ENCODE data around the gene HMCN2.
"Not testable (repeated sequence)": the region's sequence is repeated elsewhere in the genome, so short reads cannot be mapped to it uniquely, and the experiment has no call there.

HMCN2 gene

GRCh38 chr9:130391866-130392265, 126.3 kb downstream of the HMCN2 start:
- DNase-seq (ENCODE audit: low read depth in 2 of 2), result no peak

GRCh38 chr9:130393681-130394071, 128.1 kb downstream of the HMCN2 start:
- DNase-seq (ENCODE audit: low read depth in 2 of 2), result no peak

- no peak for DNase-seq (ENCODE audit: low read depth in 2 of 2)
These were observed 128.8 kb downstream of the HMCN2 start for GRCh38 chr9:130394320-130394719.

GRCh38 chr9:130394814-130395470, 129.4 kb downstream of the HMCN2 start:
- no peak for DNase-seq (ENCODE audit: low read depth in 2 of 2)

- no peak for DNase-seq (ENCODE audit: low read depth in 2 of 2)
These were observed 130.4 kb downstream of the HMCN2 start for GRCh38 chr9:130395810-130396435.

DNA sequence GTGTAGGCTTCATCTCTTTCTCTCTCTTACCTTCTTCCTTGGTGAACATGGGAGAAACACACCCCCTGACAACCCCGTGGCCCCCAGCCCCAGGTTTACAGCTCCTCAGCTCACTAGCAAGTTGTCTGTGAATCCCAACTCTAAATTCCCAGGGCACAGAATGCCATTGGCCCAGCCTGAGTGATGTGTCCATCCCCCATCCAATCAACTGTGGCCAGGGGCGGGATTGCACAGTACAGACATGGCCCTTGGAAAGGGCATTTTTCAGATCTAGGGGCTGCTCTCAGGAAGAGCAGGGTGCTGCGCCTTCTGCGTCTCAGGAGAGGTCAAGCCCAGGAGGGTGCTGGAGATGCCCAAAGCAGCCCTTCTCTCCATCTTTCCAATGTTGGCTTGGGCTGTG, 131.0 kb downstream of the HMCN2 start:
- no peak for DNase-seq (ENCODE audit: low read depth in 2 of 2)

DNA sequence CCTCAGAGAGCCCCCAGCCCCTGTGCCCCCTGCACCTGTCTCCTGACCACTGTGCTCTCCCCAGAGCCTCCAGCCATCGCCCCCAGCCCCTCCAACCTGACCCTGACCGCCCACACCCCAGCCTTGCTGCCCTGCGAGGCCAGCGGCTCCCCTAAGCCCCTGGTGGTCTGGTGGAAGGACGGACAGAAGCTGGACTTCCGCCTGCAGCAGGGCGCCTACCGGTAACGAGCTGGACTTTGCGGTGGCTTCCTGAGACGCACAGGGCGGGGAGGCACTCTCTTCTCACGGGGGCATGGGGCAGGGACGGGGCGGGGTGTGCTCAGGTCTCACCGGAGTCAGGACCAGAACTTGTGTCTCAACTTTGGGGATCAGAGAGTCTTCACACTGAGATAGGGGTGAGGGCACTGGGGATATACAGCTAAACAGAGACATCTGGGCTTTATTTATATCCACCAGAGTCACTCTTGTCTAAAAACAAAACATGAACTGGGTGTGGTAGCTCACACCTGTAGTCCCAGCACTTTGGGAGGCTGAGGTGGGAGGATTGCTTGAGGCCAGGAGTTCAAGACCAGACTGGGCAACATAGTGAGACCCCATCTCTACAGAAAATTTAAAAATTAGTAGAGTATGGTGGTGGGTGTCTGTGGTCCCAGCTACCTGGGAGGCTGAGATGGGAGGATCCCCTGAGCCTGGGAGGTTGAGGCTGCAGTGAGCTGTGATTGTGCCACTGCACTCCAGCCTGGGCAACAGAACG, 133.1 kb downstream of the HMCN2 start:
- no peak for DNase-seq (ENCODE audit: low read depth in 2 of 2)

DNA sequence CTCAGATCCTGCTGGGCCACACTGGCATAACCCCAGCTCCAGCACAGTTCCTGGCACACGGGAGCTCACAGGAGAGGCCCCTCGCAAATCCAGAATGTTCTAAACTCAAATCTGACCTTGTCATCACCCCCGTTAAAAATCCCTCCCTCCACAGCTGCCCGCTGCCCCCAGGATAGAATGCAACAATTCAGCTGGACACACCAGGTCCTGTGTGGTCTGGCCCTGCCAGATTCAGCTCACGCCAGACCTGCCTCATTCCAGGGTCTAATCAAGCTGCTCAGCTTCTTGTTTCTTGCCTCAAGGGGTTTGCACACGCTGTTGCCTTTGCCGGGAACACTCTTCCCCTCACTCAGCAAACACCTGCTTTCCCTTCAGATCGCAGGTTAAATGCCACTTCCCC, 134.2 kb downstream of the HMCN2 start:
- DNase-seq (ENCODE audit: low read depth in 2 of 2), result no peak

DNA sequence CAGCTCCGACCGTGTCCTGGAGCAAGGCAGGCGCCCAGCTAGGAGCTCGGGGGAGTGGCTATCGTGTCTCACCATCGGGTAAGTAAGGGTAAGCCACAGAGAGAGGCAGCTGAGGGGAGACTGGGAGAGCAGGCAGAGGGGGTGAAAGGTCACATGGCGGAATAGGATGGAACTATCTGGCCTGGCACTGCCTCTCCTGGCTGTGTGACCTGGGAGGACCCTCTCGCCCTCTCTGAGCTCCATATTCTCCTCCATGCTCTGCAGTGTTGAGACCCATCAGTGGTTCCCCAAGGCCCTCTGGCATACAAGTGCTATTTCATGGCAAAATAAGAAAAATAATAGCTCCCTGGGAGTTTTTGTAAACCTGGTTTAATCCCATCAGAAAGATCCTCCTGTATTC, 135.3 kb downstream of the HMCN2 start:
- DNase-seq (ENCODE audit: low read depth in 2 of 2), result no peak

DNA sequence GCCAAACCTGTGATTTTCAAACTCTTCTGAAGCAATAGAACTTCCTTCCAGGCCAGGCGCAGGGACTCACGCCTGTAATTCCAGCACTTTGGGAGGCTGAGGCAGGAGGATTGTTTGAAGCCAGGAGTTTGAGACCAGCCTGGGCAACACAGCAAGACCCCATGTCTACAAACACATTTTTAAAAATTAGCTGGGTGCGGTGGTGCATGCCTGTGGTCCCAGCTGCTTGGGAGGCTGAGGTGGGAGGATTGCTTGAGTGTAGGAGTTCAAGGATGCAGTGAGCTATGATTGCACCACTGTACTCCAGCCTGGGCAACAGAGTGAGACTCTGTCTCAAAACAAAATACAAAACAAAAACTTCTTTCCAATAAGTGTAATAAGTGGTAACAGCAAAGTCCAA, 136.2 kb downstream of the HMCN2 start:
- not testable (repeated sequence) for DNase-seq (ENCODE audit: low read depth in 2 of 2)

DNA sequence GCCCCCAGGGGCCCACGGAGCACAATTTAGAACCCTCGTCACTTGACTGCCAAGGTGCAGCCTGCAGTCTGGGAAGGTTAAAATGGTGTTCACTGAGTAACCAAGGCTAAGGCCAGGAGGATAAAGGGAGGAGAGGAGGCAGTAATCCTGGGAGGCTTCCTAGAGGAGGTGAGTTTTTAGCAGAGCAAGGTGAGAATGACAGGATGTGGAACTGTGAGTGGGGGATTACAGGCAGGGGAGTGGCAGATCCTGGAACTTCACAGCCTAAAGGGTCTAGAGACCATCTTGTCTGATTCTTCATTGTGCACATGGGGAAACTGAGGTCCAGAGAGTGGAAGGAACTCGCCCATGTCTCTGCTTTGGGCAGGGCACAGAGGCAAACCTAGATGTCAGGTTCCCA, 136.7 kb downstream of the HMCN2 start:
- no peak for DNase-seq (ENCODE audit: low read depth in 2 of 2)

- no peak for DNase-seq (ENCODE audit: low read depth in 2 of 2)
These were observed 137.3 kb downstream of the HMCN2 start for GRCh38 chr9:130402645-130403440.

DNA sequence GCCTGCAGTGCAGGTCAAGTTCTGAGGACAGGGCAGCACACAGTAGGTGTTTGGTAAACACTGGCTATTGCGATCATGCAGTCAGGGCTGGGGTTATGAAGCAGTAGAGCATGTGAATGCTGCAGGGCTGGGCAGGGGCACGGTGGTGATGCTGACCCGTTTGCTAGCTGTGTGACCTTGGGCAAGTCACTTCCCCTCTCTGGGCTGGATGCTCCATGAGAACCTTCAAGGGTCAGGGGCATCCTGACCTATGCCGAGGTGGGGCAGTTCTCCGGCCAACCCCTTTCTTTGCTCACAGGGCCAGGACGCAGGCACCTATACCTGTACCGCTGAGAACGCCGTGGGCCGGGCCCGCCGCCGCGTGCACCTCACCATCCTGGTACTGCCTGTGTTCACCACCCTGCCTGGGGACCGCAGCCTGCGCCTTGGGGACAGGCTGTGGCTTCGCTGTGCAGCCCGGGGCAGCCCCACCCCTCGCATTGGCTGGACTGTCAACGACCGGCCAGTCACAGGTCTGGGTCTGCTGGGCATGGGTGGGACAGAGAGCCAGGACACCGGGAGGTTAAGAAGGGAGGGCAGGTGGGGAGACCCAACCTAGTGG, 140.2 kb downstream of the HMCN2 start:
- DNase-seq (ENCODE audit: low read depth in 2 of 2), result no peak

DNA sequence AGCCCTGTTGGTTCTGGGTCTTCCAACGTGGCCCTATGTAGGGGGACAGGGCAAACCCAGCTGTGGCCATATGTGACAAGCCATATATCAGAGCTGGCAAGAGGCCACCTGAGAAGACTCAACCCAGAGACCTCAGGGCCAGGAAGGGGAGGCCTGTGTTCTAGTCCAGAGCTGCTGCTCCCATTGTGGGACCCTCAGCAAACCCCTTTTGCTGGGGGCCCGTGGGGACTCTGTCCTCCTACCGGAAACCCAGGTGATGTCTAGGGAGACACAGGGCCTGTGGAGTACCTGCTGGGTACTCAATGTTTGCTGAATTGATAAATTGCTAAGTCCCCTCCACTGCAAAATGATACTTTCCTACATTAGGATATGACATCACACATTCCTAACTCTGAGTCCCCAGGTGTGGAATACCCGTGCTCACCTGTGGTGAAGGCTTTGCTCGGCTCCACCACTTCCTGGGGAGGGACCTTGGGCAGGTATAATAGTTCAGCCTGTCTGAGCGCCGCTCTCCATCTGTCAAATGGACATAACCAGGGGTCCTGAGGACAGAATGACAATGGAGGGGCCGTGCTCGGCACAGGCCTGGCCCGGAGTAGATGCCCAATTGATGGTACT, 140.8 kb downstream of the HMCN2 start:
- DNase-seq (ENCODE audit: low read depth in 2 of 2), result no peak

- DNase-seq (ENCODE audit: low read depth in 2 of 2), result no peak
These were observed 142.5 kb downstream of the HMCN2 start for GRCh38 chr9:130407916-130408663.

DNA sequence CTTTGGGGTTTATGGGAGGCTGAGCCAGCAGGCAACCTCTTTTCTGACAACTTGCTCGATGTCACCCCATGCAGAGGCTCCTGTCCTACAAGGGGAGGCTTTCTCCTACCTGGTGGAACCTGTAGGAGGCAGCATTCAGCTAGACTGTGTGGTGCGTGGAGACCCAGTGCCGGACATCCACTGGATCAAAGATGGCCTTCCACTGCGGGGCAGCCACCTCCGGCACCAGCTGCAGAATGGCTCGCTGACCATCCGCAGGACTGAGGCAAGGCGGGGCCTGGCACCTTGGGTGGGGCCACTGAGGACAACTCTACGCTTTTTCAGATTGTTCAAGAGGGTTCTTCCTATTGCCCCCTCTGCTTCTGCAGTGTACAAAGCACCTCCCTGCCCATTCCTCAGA, 143.1 kb downstream of the HMCN2 start:
- DNase-seq (ENCODE audit: low read depth in 2 of 2), result no peak

GRCh38 chr9:130409246-130409645, 143.7 kb downstream of the HMCN2 start:
- DNase-seq (ENCODE audit: low read depth in 2 of 2), result no peak

DNA sequence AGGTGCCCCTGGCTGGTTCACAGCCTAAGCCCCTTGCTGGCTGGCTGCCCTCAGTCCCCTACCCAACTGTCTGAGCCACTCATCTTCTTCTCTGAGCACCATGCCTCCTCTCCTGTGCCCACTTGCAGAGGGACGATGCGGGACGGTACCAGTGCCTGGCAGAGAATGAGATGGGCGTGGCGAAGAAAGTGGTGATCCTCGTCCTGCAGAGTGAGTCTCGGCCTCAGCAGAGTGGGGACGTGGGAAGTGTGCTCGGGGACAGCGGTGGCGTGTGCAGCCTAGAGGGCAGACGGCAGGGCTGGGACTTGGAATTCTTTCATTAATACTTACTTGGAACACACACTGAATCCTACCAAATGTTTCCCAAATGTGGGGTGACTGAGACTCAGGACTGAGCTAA, 144.9 kb downstream of the HMCN2 start:
- no peak for DNase-seq (ENCODE audit: low read depth in 2 of 2)

DNA sequence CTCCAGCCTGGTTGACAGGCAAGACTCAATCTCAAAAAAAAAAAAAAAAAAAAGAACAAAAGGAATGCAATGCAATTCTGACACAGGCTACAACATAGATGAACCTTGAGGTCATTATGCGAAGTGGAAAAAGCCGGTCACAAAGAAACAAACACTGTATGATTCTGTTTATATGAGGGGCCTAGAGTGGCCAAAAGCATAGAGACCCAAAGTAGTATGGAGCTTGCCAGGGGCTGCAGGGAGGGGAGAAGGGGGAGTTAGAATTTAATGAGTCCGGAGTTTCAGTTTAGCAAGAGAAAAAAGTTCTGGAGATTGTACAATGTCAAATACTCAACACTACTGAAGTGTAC, 146.0 kb downstream of the HMCN2 start:
- no peak for DNase-seq (ENCODE audit: low read depth in 2 of 2)

GRCh38 chr9:130414081-130414731, 148.6 kb downstream of the HMCN2 start:
- DNase-seq (ENCODE audit: low read depth in 2 of 2), result no peak

Data from stimulated activated CD8-positive, alpha-beta memory T cell treated with anti-CD3 and anti-CD28 coated beads, Interleukin-7, amount 100 ng/mL, for 1 hour (primary cell).